ENCODE data around the gene C16orf89.
"Not testable (repeated sequence)": the region's sequence is repeated elsewhere in the genome, so short reads cannot be mapped to it uniquely, and the experiment has no call there.

C16orf89 gene, protein sequence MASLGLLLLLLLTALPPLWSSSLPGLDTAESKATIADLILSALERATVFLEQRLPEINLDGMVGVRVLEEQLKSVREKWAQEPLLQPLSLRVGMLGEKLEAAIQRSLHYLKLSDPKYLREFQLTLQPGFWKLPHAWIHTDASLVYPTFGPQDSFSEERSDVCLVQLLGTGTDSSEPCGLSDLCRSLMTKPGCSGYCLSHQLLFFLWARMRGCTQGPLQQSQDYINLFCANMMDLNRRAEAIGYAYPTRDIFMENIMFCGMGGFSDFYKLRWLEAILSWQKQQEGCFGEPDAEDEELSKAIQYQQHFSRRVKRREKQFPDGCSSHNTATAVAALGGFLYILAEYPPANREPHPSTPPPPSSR

DNA sequence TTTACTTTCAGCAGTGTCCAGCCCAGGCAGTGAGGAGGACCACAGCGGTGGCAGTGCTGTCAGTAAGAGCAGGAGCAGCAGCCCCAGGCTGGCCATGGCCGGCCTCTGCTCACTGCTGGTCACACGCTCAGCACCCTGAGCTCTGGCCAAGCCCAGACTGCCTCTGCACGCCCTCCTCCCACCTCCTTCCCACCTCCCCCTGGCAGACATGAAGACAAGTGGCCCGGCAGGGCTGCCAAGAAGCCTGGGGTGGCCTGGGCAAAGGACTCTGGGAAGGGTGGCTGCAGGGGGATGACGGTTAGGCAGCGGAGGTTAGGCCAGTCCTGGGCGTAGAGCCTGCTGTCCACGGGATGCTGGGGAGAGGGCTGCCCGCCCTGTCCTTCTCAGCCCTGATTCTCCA, at the start of gene C16orf89:
TSS of gene C16orf89 (minus strand) at position 144 of the 400 bp plus-strand sequence. CDS start at position 96, 48 bp downstream.
- DNase-seq, result no peak

DNA sequence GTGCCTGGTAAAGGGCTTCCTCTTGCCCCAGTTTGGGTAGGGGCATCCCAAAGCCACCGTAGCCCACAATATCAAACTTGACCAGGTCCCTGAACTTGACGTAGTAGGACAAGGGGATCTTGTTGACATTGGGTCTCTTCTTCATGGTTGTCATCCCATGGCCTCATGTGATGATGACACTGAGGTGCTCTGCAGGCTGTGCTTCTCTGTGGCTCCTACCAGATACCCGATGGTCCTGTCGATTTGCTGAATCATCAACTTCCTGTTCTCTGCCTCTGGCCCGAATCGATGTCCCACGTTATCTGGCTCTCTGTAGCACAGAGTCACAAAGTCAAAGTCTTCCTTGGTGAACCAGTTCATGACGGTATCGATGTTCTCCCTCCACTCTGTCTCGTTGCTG, 45.2 kb upstream of the C16orf89 start:
- not testable (repeated sequence) for DNase-seq

DNA sequence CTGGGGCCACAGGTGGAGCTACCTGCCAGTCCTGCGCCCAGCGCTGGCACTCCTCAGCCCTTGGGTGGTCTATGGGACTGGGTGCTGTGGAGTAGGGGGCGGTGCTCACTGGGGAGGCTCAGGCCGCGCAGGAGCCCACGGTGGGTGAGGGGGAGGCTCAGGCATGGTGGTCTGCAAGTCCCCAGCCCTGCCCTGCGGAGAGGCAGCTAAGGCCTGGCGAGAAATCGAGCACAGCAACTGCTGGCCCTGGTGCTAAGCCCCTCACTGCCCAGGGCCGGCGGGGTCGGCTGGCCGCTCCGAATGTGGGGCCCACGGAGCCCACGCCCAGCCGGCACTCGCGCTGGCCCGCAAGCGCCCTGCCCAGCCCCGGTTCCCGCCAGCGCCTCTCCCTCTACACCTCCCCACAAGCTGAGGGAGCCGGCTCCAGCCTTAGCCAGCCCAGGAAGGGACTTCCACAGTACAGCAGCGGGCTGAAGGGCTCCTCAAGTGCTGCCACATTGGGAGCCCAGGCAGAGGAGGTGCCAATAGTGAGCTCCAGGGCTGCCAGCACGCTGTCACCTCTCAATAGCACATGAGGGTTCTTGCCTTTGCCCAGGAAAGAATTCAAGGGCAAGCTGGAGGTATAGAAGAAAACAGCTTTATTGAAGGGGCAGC, 42.9 kb upstream of the C16orf89 start:
- DNase-seq, result no peak

DNA sequence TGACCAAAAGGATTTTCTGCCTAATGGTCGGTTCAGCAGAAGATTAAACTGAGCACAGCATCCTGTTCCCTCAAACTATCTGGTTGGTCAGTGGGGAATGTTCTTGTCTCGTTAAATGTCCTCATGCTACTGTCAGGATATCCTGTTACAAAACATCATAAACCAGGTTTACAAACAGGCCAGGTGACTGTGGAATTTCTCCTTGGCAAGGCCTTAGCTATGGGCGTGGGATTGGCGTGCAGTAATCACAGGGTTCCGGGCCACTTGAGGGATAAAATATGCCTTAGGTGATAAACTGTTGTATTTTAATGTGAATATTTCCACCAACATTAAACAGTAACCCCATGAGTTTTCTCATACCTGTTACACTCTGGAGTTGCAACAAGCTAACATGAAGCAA, 39.3 kb upstream of the C16orf89 start:
- DNase-seq, result not testable (repeated sequence)

DNA sequence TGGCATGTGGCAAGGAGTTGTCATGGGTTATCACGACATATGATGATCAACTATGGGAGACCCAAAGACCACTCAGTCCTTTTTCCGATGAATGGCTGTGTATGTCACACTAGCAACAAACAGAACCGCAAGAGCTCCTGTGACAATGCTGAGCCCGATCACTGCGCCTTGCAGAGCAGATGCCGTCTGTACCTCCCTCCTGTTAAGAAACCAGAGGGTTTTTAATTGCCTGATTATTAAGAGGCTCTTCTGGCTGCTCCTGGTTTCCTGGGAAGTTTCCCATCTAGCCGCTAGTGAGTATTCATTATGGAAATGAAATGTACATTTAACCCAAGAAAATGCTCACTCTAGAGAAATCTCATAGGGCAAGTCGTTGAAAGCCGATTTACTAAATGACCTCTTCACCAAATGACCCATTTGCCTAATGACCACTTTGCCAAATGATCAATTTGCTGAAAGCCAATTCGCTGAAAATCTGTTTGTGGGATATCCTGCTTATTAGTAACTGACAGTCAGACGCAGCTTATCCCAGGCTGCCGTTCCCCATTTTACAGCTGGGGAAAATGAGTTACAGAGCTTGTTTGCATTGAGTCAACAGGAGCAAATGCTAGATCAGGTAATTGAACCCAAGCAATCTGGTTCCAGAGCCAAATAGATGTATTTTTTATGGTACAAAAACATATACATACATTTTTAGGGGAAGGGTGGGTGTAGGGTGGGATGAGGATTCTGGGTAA, 37.7 kb upstream of the C16orf89 start:
- not testable (repeated sequence) for DNase-seq

DNA sequence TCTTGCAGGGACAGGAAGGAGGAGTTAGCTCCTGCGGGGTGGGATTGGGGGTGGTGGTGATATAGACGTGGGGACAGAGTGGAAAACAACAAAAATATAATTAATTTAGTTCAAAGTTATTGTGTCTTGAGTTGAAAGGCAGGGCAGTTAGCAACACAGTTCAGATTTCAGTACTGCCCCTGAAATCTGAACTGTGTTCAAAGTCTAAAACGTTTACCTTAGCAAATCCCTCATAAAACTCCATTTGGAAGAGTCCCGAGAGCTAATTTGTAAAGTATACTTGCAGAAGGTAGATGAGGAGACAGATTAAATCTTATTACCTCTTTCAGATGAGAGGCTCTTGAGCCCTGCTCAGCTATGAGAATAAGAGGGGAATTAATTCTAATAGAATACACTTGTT, 33.4 kb upstream of the C16orf89 start:
- DNase-seq, result not testable (repeated sequence)

DNA sequence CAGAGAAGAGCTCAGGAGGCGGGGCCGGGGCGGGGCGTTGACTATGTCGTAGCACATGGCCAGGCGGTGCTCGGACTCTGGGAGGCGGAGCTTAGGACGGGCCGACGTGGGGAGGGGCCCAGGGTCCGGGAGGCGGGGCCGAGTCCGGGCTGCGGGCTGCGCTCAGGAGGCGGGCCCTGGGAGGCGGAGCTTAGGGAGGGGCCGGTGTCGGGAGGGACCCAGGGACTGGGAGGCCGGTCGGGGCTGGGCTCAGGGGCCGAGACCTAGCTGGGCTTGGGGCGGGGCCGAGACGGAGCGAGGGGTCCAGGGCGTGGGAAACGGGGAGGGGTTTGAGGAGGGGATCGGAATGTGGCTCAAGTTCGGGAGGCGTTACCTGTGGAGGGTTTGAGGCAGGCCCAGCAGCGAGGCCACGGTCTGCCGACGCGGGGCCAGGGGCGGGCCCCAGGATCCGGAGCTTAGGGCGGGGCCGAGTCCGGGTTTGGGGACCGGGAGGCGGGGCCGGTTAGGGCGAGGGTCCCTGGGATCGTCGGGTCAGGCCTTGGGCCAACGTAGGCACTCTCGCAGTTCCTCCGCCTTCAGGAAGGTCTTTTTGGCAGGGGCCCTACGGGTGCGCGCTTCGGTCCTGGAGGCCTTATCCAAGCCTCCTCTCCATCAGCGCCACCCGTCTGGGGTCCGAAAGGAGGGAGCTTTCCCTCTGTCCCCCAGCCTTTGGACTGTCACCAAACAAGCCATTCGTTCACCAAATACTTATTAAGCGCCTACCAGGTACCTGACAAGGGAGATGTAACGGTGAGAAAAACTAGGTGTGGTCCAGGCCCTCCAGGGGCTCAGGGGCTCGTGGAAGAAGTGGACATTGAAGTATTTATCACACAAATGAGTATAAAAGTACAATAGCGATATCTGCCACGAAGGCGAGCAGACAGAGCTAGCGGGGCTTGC, 32.7 kb upstream of the C16orf89 start:
- DNase-seq, result peak; percentile 96

DNA sequence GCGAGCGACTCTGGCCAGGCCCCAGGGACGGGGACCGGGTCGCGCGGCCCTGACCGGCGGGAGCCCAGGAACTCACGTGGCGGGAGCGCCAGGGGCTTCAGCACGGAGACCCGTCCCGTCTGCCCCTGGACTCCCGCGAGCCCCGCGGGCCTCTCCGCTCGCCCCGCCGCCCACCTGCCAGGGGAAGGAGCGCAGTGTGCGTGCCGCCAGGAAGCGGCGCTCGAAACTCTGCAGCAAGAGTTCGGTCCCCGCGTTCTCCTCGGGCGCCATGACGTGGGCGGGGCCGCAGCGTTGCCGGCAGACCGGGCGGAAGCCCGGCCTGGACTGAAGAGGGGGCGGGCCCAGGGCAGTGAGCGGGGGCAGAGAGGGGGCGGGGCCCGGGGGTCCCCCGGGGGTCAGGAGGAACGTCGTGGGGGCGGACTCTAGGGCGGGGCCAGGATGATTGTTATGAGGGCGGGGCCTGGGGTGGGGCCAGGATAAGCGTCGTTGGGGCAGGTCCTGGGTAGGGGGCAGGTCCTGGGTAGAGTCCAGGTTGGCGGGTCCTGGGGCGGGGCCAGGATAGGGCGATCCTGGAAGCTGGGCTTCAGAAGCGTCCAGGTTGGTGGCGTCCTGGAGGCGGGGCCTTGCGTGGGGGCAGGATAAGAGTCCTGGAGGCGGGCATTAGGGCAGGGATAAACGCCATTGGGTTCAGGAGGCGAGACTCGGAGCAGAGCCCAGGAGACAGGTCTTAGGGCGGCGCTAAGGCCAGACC, 31.9 kb upstream of the C16orf89 start, which contains the start of gene EEF2KMT:
TSS of gene EEF2KMT (minus strand) at position 326 of the 751 bp plus-strand sequence. CDS start at position 270, 56 bp downstream.
- peak; percentile 89 for DNase-seq

DNA sequence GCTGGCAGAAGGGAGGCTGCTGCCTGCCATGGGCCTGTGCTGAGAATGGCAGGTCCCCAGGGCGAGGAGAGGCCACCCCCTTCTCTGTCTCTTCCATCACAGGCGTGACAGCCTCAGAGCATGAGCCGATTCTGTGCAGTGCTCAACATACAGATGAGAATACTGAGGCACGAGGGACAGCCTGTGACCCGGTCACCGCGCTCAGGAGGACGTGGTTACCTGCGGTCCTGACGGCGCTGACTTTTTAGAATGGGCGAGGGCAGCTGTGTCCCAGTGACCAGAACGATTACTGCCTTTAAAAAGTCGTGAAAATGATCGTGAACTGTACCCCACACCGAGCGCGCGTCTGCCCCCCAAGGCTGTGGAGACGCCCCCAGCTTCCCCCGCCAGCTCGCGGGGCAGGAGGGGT, 31.3 kb upstream of the C16orf89 start:
- DNase-seq, result peak; percentile 32

DNA sequence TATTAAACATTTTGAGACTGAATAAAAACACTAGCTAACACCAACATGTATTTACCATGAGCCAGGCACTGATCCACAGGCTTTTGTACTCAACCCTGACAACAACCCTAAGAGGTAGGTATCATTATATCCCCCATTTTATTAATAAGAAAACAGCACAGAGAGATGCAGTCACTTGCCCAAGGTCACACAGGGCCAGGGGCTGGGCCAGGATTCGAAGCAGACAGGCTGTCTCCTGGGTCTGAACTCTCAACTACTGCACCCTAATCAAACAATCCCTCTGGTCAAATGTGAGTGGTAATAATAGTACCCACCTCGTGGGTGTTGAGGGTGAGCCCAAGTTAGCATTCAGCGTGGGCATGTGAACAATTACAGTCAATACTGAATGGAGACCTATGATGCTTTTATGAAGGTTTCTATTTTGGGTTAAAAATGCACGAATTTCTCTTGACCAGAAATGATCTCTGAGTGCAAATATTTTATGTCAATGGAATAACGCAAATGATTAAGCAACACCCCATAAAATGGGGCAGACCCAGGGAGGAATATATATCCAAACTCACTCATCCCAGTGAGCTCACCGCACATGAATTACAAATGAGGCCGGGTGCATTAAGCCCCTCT, 30.8 kb upstream of the C16orf89 start:
- DNase-seq, result not testable (repeated sequence)

DNA sequence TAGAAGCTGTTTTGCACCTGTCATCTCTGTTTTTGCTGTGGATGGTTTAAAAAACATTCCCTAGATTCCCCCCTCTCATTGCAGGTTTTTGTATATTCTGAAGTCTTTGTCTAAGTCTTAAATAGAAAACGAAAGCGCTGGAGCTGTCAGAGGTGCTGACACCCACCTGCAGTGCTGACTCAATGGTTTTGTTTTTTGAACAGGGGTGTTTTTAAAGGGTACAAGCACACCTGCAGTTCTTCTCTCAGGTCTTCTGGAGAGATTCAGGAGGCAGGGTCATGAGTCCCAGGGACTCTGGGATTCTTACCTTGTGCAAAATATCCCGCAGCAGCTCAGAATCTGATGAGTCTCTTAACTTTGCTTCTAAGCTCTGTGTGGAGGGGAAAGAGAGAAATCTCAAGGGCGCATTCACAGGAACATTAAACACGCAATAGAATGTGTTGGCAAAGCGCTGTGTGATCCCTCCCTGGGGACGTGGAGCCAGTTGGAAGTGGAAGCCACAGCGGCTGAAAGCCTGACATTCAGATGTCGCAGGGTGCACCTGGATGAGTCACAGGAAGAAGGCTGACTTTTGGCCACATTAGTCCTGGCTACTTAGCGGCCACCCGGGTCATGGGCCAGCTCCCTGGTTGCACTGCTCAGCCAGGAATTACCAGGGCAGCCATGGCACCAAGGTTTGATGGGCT, 29.5 kb upstream of the C16orf89 start:
- DNase-seq, result not testable (repeated sequence)

DNA sequence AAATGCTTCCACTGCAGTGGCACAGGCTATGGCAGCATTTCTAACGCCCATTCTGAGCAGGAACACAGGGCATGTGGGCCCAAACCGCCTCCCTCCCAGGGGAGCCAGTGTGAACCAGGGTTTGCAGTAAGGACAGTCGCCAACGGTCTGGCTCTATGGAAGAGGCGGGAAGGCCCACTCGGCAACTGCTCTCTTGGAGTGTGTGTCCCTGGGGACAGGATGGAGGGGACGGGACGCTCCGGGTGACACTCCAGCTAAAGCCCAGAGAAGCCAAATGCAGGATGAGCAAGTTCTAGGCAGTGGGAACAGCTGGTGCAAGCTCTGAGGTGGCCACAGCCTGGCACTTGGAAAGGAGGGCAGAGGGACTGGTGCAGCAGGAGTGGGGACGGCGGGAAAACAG, 28.0 kb upstream of the C16orf89 start:
- not testable (repeated sequence) for DNase-seq

DNA sequence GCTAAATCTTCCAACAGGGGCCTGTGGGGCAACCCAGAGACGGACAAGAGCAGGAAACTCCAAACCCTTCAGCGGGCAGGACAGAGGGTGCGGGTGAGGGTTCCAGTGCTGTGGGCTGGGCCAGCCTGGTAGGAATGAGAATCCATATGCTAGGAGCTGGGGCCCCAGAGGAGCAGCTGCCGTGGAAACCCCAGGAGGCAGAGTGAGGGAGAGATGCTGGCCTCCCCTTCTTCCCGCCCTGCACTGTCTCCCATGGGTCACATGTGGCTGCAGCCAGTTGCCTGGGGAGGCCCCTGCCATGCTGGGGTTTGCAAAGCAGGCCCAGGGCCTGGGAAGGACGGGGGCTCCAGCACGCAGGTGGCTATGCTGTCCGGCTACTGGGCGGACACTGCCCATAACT, 27.3 kb upstream of the C16orf89 start:
- DNase-seq, result not testable (repeated sequence)

DNA sequence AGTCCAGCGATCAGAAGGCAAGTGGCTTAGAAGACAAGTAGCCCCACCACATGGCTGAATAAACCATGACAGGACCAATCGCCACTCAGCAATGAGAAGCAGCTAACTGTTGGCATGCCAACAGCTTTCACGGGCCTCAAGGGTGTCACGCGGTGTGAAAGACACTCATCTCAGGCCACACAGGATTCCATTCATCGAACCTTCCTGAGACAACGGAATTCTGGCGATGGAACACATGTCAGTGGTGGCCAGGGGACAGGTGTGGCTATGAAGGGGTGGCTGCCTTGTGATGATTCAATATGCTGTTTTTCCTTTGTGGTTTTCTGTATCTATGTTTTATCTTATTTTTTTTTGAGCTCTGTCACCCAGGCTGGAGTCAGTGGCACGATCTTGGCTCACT, 24.8 kb upstream of the C16orf89 start:
- not testable (repeated sequence) for DNase-seq

DNA sequence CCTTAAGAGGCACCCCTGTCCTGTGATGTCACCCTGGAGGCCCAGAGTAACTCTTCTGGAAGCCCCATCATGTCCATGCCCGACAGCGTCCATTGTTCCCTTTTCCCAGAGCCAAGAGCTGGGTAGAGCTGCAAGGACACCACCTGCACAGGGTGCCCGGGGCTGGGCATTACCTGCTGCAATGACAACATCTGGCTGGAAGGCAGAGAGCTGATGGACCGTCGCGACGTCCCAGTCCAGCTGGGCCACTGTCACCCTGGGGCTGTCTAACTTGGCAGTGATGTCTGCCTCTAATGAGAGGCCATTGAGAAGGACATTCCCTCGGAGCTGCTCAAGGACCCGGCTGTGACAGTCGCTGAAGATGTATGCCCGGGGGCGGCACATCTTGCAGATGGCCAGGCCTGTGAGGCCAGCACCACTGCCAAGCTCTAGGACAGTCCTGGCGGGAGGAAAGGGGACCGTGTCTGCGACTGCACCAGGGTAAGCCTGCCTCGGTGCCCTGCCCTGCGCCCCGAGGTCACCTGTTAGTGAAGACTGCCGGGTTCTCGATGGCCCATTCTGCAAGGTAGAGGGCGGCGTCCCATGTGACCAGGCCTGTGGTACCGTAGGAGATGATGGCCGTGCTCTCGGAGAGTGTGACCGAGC, 24.3 kb upstream of the C16orf89 start:
- DNase-seq, result not testable (repeated sequence)

DNA sequence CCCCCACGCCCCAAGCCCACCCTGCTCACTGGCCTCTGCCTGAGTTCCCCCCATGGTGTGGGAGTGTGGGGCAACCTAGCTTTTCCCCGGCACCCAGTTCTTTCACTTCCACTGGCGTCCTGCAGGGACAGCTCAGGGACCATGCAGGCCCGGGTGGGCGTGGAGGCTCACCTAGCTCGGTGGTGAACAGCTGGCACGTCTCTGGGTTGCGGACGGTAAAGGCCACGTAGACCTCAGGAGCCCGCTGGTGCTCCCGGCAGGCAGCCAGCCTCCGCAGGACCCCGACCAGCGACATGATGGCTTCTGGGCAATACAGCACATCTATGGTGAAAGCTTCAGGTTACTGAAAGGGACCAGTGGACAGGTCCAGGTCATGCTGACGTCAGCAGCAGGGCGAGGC, 23.2 kb upstream of the C16orf89 start:
- not testable (repeated sequence) for DNase-seq

DNA sequence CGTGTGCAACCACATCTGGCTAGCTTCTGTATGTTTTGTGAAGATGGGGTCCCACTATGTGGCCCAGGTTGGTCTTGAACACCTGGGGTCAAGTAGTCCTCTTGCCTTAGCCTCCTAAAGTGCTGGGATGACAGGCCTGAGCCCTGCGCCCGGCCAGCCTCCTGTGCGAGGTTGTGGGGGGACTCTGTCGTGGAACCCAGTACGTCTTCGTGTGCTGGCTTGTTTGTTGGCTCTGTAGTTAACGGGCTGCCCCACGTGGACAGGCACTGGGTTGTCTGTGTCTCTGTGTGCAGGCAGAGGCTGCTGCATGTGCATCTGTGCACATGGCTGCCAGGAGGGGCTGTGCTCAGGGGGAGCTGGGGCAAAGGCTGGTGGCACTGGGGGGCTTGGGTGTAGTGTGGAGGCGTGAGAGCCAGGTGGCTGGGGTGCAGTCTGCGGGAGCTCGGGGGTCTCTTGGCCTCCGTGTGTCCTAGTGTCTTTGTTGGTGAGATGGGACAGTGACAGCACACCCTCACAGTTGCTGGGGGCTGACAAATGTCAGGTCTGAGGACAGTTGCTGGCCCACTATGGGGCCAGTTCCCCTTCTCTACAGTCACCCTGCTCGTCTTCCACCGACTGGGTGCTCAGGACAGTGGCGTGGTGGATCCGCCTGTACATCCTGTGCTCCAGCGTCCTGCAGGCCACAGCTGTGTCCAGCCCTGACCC, 22.5 kb upstream of the C16orf89 start:
- not testable (repeated sequence) for DNase-seq

DNA sequence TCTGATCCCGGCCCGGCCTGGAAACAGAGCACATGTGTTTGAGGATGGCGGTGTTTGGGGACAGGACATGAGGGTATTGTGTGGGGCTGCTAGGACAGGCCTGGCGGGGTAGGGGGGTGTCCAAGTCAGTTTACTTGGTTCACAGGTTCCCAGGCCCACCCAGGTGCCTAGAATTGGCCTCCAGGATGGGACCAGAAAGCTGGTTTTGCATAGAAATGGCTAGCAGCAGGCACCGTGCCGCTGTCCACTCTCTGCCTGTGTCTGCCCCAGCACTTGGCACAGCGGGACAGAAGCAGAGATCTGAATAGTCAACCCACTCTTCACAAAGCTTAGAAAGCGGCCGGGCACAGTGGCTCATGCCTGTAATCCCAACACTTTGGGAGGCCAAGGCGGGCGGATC, 20.0 kb upstream of the C16orf89 start:
- not testable (repeated sequence) for DNase-seq

DNA sequence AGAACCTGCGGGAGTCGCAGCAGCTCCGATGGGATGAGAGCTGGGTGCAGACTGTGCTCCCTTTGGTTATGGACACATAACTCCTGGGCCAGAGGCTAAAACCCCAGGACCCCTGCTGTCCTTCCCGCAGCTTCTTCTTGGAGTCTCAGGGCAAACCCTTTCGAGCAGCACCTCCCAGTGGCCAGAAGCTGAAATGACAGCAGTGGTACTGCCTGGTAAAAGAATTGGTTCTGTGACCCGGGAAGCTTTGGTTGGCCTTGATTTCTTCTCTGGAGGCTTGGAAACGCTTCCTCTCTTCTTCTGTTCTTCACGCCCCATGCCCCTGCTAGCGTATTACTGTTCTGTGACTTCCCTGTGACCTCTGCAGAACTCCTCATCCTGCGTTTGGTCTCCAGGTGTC, 19.0 kb upstream of the C16orf89 start:
- peak; percentile 36 for DNase-seq
